HUES64 (cell line): ENCODE data around the gene MPND. TPM values are rescaled to one million over a fixed set of nuclear protein-coding genes. Genes with fewer than 3 reads are reported as not detected.
A peak's percentile ranks its signal among the peaks of the same experiment; 100 is the strongest.

Source experiments
- H3K27ac ChIP-seq: 2 replicates; pipeline ENCODE4 v1.7.0; 2013; ENCODE audit warnings: low read depth, low read length, inconsistent platforms
- H3K27me3 ChIP-seq: 2 replicates; pipeline ENCODE4 v1.6.1; 2013; ENCODE audit warnings: mild to moderate bottlenecking, low read length; ENCODE audit not compliant: insufficient read depth
- H3K36me3 ChIP-seq: 2 replicates; pipeline ENCODE4 v1.6.1; 2013; ENCODE audit warnings: mild to moderate bottlenecking, low read length; ENCODE audit not compliant: insufficient read depth
- H3K4me1 ChIP-seq: 2 replicates; pipeline ENCODE4 v1.6.1; 2013; ENCODE audit warnings: mild to moderate bottlenecking, low read length, moderate library complexity; ENCODE audit not compliant: insufficient read depth
- H3K4me3 ChIP-seq: 2 replicates; pipeline ENCODE4 v1.5.1; 2013; ENCODE audit warnings: mild to moderate bottlenecking, low read length, moderate library complexity
- H3K9ac ChIP-seq: 2 replicates; pipeline ENCODE4 v1.6.1; 2013; ENCODE audit warnings: mild to moderate bottlenecking, low read depth, low read length
- H3K9me3 ChIP-seq: 2 replicates; pipeline ENCODE4 v1.6.1; 2013; ENCODE audit warnings: low read depth, low read length; ENCODE audit not compliant: insufficient read depth
- WGBS: fragments of 150-250, 120-280 bp; methylation state at CpG from one replicate; pipeline ENCODE4 v1.1.7; 2013; ENCODE audit warnings: missing lambda C conversion rate; 5-methylcytosine and 5-hydroxymethylcytosine counted together
- polyA plus RNA-seq, 2 experiments: library from polyadenylated mRNA; stranded (reverse); fragments of 50-300 nt; gene quantifications; one replicate each; pipeline ENCODE4 v1.2.3, GENCODE V29; 2013

Gene MPND, protein sequence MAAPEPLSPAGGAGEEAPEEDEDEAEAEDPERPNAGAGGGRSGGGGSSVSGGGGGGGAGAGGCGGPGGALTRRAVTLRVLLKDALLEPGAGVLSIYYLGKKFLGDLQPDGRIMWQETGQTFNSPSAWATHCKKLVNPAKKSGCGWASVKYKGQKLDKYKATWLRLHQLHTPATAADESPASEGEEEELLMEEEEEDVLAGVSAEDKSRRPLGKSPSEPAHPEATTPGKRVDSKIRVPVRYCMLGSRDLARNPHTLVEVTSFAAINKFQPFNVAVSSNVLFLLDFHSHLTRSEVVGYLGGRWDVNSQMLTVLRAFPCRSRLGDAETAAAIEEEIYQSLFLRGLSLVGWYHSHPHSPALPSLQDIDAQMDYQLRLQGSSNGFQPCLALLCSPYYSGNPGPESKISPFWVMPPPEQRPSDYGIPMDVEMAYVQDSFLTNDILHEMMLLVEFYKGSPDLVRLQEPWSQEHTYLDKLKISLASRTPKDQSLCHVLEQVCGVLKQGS
- polyA plus RNA-seq (2013, experiment 1 of 2), result 22.9 TPM
- 19.0 TPM for polyA plus RNA-seq (2013, experiment 2 of 2)

DNA sequence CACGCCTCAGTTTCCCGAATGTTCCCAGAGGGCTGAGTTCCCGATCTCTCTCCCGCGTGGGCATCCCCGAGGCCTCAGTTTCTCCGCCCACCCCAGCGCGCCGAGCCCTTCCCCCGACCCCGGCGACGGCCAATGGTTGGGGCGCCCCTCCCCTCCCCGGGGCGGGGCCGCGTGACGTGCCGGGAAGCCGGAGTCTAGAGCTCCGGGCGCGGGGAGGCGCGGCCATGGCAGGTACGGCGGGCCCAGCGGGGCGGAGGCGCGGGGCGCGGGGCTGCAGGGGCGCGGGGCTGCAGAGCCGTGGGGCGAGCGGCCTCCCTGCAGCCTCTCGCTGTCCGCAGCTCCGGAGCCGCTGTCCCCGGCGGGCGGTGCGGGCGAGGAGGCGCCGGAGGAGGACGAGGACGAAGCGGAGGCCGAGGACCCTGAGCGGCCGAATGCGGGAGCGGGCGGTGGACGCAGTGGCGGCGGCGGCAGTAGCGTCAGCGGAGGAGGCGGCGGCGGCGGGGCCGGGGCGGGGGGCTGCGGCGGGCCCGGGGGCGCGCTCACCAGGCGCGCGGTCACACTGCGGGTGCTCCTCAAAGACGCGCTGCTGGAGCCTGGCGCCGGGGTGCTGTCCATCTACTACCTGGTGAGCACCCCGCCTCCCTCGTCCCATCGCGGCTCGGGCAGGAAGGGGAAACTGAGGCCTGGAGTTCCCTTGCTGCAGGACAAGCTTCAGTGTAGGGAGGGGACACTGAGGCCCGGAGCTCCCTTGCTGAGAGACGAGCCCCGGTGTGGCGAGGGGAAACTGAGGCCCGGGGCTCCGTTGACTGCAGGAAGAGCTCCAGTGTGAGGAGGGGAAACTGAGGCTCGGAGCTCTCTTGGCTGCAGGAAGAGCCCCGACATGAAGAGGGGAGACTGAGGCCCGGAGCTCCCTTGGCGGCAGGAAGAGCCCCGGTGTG, at the start of gene MPND:
Gene MPND, plus strand, starts transcription at position 193 of the 938 bp plus-strand sequence. Its CDS starts 32 bp downstream, at position 225.
- Histone ChIP-seq H3K4me1 (no peaks in the 10 kb centered on the region), H3K4me3 (peak within 1 kb of the TSS; percentile 73), H3K36me3 (peaks cover 26% of the 10 kb centered on the region), H3K27ac (peak within 1 kb of the TSS; percentile 98), H3K9ac (peak within 1 kb of the TSS; percentile 90), H3K9me3 (no peaks in the 10 kb centered on the region), H3K27me3 (no peaks in the 10 kb centered on the region)
- WGBS, result 7% methylated on average over 101 of the region's 101 CpGs

DNA sequence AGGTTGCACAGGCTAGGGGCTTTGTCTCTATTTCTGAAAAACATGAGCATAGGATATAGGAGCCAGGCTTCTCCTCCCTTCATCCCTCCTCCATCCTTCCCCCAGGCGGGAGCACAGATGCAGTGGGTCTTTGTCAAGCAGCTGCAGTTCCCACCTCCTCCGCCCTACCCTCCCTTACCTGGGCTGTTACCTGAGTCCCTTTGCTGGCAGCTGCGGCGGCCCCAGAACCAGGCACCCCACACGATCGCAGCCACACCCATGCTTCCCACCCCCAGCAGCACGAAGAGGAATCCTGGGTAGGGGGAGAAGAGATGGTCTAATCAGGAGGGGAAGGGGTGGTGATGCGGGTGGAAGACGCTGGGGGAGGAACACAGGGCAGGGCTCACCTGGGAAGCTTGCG, 49.0 kb upstream of the MPND start:
- no peaks in the 10 kb centered on the region for H3K36me3 ChIP-seq
- H3K27ac ChIP-seq, result no peak overlapping the region
- H3K27me3 ChIP-seq, result no peaks in the 10 kb centered on the region
- no peaks in the 10 kb centered on the region for H3K9me3 ChIP-seq
- 63% methylated on average over 8 of the region's 10 CpGs for WGBS
- H3K4me1 ChIP-seq, result no peaks in the 10 kb centered on the region
- H3K9ac ChIP-seq, result no peak overlapping the region
- no peak overlapping the region for H3K4me3 ChIP-seq

DNA sequence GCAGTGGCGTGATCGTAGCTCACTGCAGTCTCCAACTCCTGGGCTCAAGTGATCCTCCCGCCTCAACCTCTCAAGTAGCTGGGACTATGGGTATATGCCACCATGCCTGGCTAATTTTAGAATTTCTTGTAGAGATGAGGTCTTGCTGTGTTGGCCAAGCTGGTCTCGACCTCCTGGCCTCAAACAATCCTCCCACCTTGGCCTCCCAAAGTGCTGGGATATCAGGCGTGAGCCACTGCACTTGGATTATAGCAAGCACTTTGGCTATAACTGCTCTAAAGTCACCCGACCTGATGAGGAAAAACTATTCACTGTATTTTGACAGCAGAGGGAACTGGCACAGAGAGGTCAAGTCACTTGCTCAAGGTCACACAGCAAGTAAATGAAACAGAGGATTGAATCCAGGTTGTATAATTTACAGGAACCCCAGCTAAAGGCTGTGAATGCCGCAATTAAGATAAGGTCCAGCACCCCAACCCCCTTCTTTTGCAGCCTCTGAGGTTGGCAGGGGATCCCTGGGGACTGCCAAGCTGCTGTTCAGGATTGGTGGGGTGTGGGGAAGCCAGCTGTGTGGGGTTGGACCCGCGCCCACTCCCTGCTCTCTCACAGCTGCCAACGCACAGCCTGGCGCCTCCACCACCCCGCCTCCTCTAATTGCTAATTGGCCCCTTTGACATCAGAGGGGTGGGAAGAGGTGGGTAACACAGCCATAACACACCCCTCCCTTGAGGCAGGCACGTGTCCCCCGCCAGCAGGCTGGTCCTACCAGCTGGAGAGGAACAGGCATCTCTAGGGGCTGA, 47.2 kb upstream of the MPND start:
- H3K4me1 ChIP-seq, result no peaks in the 10 kb centered on the region
- no peaks in the 10 kb centered on the region for H3K27me3 ChIP-seq
- 73% methylated on average over 9 of the region's 14 CpGs for WGBS
- no peak overlapping the region for H3K27ac ChIP-seq
- no peaks in the 10 kb centered on the region for H3K36me3 ChIP-seq
- no peak overlapping the region for H3K4me3 ChIP-seq
- H3K9me3 ChIP-seq, result no peaks in the 10 kb centered on the region
- no peak overlapping the region for H3K9ac ChIP-seq

DNA sequence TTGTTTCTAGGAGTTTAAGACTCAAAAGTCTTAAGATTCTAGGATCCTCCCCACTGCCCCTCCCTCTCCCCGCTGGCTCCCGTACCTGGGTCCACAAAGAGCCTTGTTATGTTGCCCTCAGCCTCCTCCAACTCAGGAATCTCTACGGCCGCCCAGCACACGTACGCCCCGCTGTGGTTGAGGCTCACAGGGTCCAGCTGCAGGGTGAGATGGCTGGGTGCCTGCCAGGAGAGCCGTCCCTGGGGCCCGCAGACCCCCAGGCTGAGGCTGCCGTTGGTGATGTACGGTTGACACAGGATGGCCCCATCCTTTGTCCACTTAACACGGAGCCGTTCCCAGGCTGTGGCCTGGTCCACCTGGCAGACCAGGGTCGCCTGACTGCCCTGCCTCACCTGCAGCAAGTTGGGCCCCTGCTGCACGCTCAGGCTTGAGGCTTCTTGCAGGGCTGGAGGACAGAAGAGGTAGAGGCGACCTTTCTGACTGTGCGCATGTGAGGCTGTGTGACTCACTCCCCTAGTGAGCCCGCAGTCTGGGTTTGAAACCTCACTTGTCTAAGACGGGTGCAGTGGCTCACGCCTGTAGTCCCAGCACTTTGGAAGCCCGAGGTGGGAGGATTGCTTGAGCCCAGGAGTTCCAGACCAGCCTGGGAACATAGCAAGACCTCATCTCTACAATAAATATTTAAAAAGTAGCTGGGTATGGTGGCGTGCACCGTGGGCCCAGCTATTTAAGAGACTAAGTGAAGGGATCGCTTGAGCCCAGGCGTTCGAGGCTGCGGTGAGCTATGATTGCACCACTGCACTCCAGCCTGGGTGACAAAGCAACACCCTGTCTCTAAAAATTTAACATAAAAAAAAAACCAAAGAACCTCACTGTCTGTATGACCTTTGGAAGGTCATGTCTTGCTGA, 45.2 kb upstream of the MPND start:
- H3K9me3 ChIP-seq, result no peaks in the 10 kb centered on the region
- no peak overlapping the region for H3K27ac ChIP-seq
- H3K9ac ChIP-seq, result no peak overlapping the region
- H3K4me3 ChIP-seq, result no peak overlapping the region
- no peaks in the 10 kb centered on the region for H3K36me3 ChIP-seq
- peaks cover 6% of the 10 kb centered on the region; the same call in 1 of the 2 replicates for H3K4me1 ChIP-seq
- no peaks in the 10 kb centered on the region for H3K27me3 ChIP-seq
- WGBS, result 85% methylated on average over 27 of the region's 27 CpGs

- Histone ChIP-seq H3K4me1 (peaks cover 6% of the 10 kb centered on the region; the same call in 1 of the 2 replicates), H3K36me3 (no peaks in the 10 kb centered on the region), H3K9me3 (no peaks in the 10 kb centered on the region), H3K9ac (no peak overlapping the region), H3K27me3 (no peaks in the 10 kb centered on the region), H3K27ac (no peak overlapping the region), H3K4me3 (no peak overlapping the region)
- 92% methylated on average over 8 of the region's 8 CpGs for WGBS
These were observed 44.4 kb upstream of the MPND start for GRCh38 chr19:4298810-4299550.

DNA sequence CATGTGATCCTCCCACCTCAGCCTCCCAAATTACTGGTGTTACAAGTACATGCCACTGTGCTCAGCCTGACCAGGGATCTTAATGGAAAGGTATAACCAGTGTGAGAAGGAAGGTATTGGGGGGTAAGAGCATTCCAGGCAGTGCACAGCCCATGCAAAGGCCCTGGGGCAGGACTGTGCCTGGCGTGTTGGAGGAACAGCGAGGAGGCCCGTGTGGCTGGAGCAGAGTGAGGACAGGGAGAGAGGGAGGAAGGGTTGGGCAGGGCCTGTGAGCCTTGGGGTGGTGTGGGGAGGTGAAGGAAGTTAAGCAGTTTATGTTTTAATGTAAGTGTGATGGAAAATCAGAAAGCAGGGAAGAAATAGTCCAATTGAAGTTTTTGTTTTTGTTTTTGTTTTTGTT, 42.8 kb upstream of the MPND start:
- Histone ChIP-seq H3K36me3 (no peaks in the 10 kb centered on the region), H3K27me3 (no peaks in the 10 kb centered on the region), H3K4me3 (no peak overlapping the region), H3K27ac (no peak overlapping the region), H3K9ac (no peak overlapping the region), H3K4me1 (peaks cover 9% of the 10 kb centered on the region), H3K9me3 (no peaks in the 10 kb centered on the region)
- 95% methylated on average over 3 of the region's 3 CpGs for WGBS

- Histone ChIP-seq H3K4me1 (peaks cover 9% of the 10 kb centered on the region), H3K9me3 (no peaks in the 10 kb centered on the region), H3K27me3 (no peaks in the 10 kb centered on the region), H3K36me3 (peaks cover 6% of the 10 kb centered on the region), H3K27ac (no peak overlapping the region), H3K9ac (no peak overlapping the region), H3K4me3 (no peak overlapping the region)
- 56% methylated on average over 12 of the region's 13 CpGs for WGBS
These were observed 41.6 kb upstream of the MPND start for GRCh38 chr19:4301590-4302242.

- Histone ChIP-seq H3K9ac (no peak within 1 kb of the TSS), H3K27me3 (no peaks in the 10 kb centered on the region), H3K4me3 (no peak within 1 kb of the TSS), H3K4me1 (peaks cover 9% of the 10 kb centered on the region), H3K9me3 (no peaks in the 10 kb centered on the region), H3K36me3 (peaks cover 11% of the 10 kb centered on the region), H3K27ac (no peak within 1 kb of the TSS)
- 80% methylated on average over 8 of the region's 8 CpGs for WGBS
These were observed 41.1 kb upstream of the MPND start, which contains the start of gene TMIGD2 for GRCh38 chr19:4302243-4302640. TSS of gene TMIGD2 (minus strand) at chr19:4302389. CDS start at chr19:4302385, 4 bp downstream.

DNA sequence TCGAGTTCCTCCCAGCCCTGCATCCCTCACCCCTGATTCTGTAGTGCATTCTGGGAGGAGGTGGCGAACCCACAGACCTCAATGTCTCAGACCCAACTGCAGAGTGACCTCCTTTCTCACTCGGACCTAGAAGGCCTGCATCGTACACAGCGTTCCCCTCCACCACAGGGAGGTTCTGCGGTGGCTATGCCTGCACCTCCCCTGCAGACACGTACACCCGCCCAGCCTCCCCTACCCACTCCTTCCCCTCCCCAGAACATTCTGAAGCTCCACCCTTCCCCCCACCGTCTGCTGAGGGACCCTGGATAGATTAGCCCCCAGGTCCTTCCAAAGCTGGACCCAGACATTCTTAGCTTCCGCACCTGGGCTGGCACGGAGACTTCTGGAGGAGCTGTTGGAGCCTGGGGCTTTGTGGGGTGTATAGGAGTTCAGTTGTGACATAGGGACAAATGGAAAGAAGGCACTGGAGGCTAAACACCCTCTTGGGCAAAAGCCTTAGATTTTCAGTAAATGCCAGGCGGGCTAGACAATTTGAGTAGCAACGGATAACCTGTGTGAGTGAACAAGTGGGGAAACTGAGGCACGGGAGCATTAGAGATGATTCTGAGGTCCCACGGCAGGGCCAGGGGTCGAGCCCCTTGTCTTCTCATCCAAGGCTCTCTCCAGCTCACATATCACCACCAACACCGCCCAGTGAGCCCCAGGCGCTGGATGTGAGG, 39.4 kb upstream of the MPND start:
- peak overlapping the region; percentile 43 for H3K4me3 ChIP-seq
- whole genome bisulfite sequencing, result 64% methylated on average over 18 of the region's 18 CpGs

More for the DNA sequence above, 39.4 kb upstream of the MPND start:
- H3K27ac ChIP-seq, result no peak overlapping the region
- H3K36me3 ChIP-seq, result peaks cover 21% of the 10 kb centered on the region
- H3K4me1 ChIP-seq, result peaks cover 9% of the 10 kb centered on the region
- H3K9ac ChIP-seq, result no peak overlapping the region
- no peaks in the 10 kb centered on the region for H3K27me3 ChIP-seq
- no peaks in the 10 kb centered on the region for H3K9me3 ChIP-seq
